ENCODE results near the gene ZNG1A.
"Not testable (repeated sequence)": the region's sequence is repeated elsewhere in the genome, so short reads cannot be mapped to it uniquely, and the experiment has no call there.

ZNG1A gene

GRCh38 chr9:206481-206880 is 27.6 kb upstream of the ZNG1A start:
- Mint-ChIP-seq H3K27me3 (ENCODE audit: low read depth) (peaks cover 16% of the 10 kb centered on the region), H3K27ac (no peak overlapping the region), H3K36me3 (ENCODE audit: low read depth) (no peaks in the 10 kb centered on the region), H3K9me3 (no peaks in the 10 kb centered on the region), H3K4me1 (no peaks in the 10 kb centered on the region), H3K4me3 (no peak overlapping the region)
- TF ChIP-seq CTCF (IDR thresholded peaks at IDR 0.05; ENCODE audit: unreplicated experiment in 3 of 3), result no peak

DNA sequence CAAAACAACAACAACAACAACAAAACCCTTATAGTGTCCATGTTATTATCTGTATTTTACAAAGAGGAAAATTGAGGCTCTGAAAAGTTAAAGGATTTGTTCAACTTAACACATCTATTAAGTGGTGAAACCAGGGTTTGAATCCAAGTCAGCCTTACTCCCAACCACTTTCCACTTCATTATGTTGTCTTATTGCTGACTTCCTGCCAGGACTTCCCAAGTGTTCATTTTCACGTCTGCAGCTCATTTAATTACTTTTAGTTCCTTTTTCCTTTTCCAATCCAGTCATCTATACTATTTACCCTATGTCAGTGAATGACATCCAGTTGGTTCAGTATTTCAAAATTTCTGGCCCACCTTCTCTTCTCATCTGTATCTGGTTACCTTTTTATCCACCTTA is 20.7 kb upstream of the ZNG1A start:
- not testable (repeated sequence) for H3K4me3 Mint-ChIP-seq; H3K27ac Mint-ChIP-seq; H3K9me3 Mint-ChIP-seq; H3K27me3 Mint-ChIP-seq (ENCODE audit: low read depth); H3K4me1 Mint-ChIP-seq; H3K36me3 Mint-ChIP-seq (ENCODE audit: low read depth)

- not testable (repeated sequence) for H3K4me1 Mint-ChIP-seq; H3K36me3 Mint-ChIP-seq (ENCODE audit: low read depth); H3K27me3 Mint-ChIP-seq (ENCODE audit: low read depth); H3K9me3 Mint-ChIP-seq
- peak overlapping the region; percentile 83 to 89 (median 83) for H3K4me3 Mint-ChIP-seq
- H3K27ac Mint-ChIP-seq, result peak overlapping the region in 1 of 3 experiments; percentile 46
Observed at GRCh38 chr9:178140-178825, 573 bp downstream of the ZNG1A start.

- H3K27me3 Mint-ChIP-seq (ENCODE audit: low read depth); H3K36me3 Mint-ChIP-seq (ENCODE audit: low read depth); H3K27ac Mint-ChIP-seq; H3K9me3 Mint-ChIP-seq; H3K4me3 Mint-ChIP-seq; H3K4me1 Mint-ChIP-seq: not testable (repeated sequence)
Observed at GRCh38 chr9:169757-170156, 9.1 kb downstream of the ZNG1A start.

GRCh38 chr9:159871-160270 is 19.0 kb downstream of the ZNG1A start:
- H3K27me3 Mint-ChIP-seq (ENCODE audit: low read depth); H3K4me3 Mint-ChIP-seq; H3K36me3 Mint-ChIP-seq (ENCODE audit: low read depth); H3K4me1 Mint-ChIP-seq; H3K27ac Mint-ChIP-seq; H3K9me3 Mint-ChIP-seq: not testable (repeated sequence)

- not testable (repeated sequence) for H3K36me3 Mint-ChIP-seq (ENCODE audit: low read depth); H3K9me3 Mint-ChIP-seq; H3K4me3 Mint-ChIP-seq; H3K27me3 Mint-ChIP-seq (ENCODE audit: low read depth); H3K4me1 Mint-ChIP-seq; H3K27ac Mint-ChIP-seq
Observed at GRCh38 chr9:151173-151572, 27.7 kb downstream of the ZNG1A start.

GRCh38 chr9:139880-140279 is 39.0 kb downstream of the ZNG1A start:
- H3K4me3 Mint-ChIP-seq; H3K36me3 Mint-ChIP-seq (ENCODE audit: low read depth); H3K9me3 Mint-ChIP-seq; H3K4me1 Mint-ChIP-seq; H3K27me3 Mint-ChIP-seq (ENCODE audit: low read depth); H3K27ac Mint-ChIP-seq: not testable (repeated sequence)

GRCh38 chr9:117995-118467 is 60.8 kb downstream of the ZNG1A start, which contains the start of gene FOXD4:
FOXD4 (minus strand) TSS chr9:118417; CDS start chr9:118119, 298 bp downstream.
- H3K36me3 Mint-ChIP-seq (ENCODE audit: low read depth); H3K27ac Mint-ChIP-seq; H3K9me3 Mint-ChIP-seq: not testable (repeated sequence)
- Mint-ChIP-seq H3K27me3 (ENCODE audit: low read depth) (peaks cover 57% of the 10 kb centered on the region), H3K4me1 (peaks cover 20% of the 10 kb centered on the region), H3K4me3 (peak within 1 kb of the TSS; percentile 66 to 84 (median 76))

DNA sequence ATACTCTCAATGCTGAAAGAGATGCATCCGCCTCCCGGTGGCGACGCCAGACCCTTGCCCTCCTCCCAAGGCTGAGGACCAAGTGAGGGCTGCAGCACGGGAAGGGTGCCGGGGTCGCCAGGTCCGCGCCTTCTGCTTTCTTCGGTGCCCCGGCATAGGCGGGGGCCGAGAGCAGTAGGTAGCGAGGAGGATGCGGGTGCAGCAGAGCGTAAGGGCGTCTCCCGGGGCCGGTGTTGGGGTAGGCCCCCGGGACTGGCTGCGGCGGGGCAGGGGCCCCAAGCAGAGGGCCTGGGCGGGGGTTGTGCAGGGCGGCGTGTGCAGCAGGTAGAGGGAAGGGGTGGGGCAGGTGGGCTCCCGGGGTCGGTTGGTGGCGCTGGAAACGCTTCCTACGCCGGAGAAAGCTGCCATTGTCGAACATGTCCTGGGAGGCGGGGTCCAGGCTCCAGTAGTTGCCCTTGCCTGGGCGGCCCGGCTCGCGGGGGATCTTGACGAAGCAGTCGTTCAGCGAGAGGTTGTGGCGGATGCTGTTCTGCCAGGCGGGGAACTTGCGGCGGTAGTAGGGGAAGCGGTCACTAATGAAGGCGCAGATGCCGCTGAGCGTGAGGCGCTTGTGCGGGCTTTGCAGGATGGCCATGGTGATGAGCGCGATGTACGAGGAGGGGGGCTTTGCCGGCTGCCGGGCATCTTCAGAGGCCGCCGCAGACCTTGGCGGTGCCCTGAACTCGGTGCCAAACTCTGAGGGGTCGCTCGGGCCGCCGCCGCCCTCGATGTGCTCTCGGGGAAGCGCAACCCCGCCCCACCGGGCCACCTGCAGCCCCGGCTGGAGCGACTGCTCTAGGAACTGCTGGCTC is 61.5 kb downstream of the ZNG1A start:
- not testable (repeated sequence) for H3K27ac Mint-ChIP-seq

DNA sequence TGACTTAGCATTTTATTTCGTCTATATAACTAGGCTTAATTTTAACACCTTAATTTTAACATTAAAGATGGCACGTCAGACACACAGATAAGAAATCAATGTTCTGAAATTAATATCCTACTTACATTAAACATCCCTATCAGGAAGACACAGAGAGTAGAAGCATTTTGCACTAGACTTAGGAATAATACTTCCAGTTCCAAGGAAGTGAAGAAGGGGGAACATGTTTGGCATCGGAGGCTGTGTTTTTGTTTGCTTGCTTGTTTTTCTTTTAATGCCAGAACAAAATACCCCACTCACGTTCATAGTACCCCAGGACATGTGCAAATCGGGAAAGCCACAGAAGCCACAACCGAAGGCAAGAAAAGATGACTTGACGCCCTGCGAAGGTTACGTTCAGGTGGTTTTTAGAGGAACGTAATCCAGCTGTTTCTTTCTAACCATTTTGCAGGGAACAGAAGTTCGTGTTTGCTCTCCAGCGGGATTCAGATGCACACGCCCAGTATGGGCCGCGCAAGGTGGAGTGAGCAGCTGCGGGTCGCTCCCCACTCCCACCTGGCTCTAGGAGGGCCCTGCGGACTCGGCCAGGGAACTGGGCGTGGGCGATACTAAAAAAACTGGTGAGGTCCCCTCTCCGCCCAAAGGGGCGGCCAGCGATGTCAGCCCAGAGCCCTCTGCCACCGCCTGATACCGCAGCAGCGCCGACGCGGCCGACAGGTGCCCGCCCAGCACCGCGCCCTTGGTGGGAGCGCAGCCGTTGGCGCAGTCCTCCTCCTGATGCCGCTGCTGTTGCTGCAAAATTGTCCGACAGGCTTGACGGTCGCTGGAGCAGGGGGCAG is 62.4 kb downstream of the ZNG1A start:
- H3K36me3 Mint-ChIP-seq (ENCODE audit: low read depth); H3K27ac Mint-ChIP-seq; H3K9me3 Mint-ChIP-seq: not testable (repeated sequence)
- Mint-ChIP-seq H3K27me3 (ENCODE audit: low read depth) (peaks cover 73% of the 10 kb centered on the region), H3K4me3 (peak overlapping the region; percentile 47 to 70 (median 58)), H3K4me1 (peaks cover 20% of the 10 kb centered on the region)

More for the DNA sequence above, 61.5 kb downstream of the ZNG1A start:
- H3K4me1 Mint-ChIP-seq, result peaks cover 20% of the 10 kb centered on the region
- H3K27me3 Mint-ChIP-seq (ENCODE audit: low read depth), result peaks cover 64% of the 10 kb centered on the region
- peak overlapping the region; percentile 66 to 84 (median 76) for H3K4me3 Mint-ChIP-seq
- not testable (repeated sequence) for H3K9me3 Mint-ChIP-seq; H3K36me3 Mint-ChIP-seq (ENCODE audit: low read depth)

GRCh38 chr9:115118-115451 is 63.8 kb downstream of the ZNG1A start:
- H3K36me3 Mint-ChIP-seq (ENCODE audit: low read depth); H3K27ac Mint-ChIP-seq; H3K9me3 Mint-ChIP-seq: not testable (repeated sequence)
- Mint-ChIP-seq H3K4me3 (peak overlapping the region; percentile 54 to 81 (median 71)), H3K27me3 (ENCODE audit: low read depth) (peaks cover 74% of the 10 kb centered on the region), H3K4me1 (peaks cover 16% of the 10 kb centered on the region)

DNA sequence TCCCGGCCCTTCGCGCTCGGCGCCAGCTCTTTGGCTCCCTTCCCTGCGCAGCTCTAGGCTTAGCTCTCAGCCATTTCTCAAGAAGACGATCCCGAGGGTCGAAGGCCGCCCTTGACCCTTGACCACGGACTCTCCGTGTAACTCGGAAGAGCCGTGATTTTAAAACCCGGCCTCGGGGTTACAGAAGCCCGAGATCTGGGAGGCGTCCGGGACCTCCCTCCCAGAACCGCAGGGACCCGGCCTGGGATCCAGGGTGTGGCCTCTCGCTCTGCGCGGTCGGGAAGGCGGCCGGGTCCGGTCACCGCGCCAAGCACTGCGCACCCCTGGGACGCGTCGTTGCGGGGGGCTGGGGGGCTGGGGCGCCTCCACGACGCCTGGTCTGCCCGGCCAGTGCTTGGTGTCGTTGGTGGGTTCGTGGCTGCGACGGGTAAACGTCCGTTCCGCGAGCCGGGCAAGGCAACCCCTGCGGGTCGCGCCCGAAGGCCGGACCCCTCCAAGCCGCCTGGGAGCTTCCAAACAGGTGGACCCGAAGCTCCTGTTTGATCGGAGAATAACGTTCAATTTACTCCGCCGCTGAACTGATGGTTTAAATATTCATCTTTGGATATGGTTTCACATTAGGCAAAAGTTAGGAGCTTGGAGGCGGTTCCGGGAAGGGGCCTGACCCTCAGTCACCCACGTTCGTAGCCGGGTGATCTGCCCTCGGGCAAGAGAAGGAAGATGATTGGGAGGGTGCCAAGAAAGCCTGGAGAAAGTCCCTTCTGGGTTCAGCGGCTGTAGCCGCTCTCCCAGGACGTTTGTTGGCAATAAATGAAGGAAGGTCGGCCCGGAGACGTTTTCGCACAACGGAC is 64.4 kb downstream of the ZNG1A start:
- not testable (repeated sequence) for H3K9me3 Mint-ChIP-seq; H3K27ac Mint-ChIP-seq; H3K36me3 Mint-ChIP-seq (ENCODE audit: low read depth)
- peaks cover 79% of the 10 kb centered on the region for H3K27me3 Mint-ChIP-seq (ENCODE audit: low read depth)
- peaks cover 16% of the 10 kb centered on the region for H3K4me1 Mint-ChIP-seq
- H3K4me3 Mint-ChIP-seq, result peak overlapping the region; percentile 71 to 84 (median 83)
